BE2C (cell line): ENCODE data around the gene PRKAR1B.

Source experiments
- DNase-seq: peaks from one replicate; pipeline ENCODE4 v3.0.0-alpha.2; 2020
- H3K27me3 ChIP-seq: fragments of 250-450 bp; sonication (Bioruptor Pico); 2 replicates; pipeline ENCODE4 v1.5.1; 2020; ENCODE audit warnings: mild to moderate bottlenecking
- H3K36me3 ChIP-seq: fragments of 250-450 bp; sonication (Bioruptor Pico); 2 replicates; pipeline ENCODE4 v1.5.1; 2020; ENCODE audit warnings: mild to moderate bottlenecking
- H3K4me1 ChIP-seq: fragments of 250-450 bp; sonication (Bioruptor Pico); 2 replicates; pipeline ENCODE4 v1.5.1; 2020
- H3K4me3 ChIP-seq: 2 replicates; pipeline ENCODE4 v1.5.1; 2011; ENCODE audit warnings: low read depth, low read length
- H3K9me3 ChIP-seq: fragments of 250-450 bp; sonication (Bioruptor Pico); 2 replicates; pipeline ENCODE4 v1.5.1; 2020
- CTCF ChIP-seq: IDR thresholded peaks from 2 replicates; pipeline ENCODE4 v1.5.1; 2012; ENCODE audit warnings: mild to moderate bottlenecking, low read depth, low read length

Gene PRKAR1B

GRCh38 chr7:503575-504111 is 223.4 kb downstream of the PRKAR1B start:
- no peak overlapping the region for H3K4me3 ChIP-seq
- no peak for TF ChIP-seq CTCF
- no peaks in the 10 kb centered on the region for H3K27me3 ChIP-seq
- no peak for DNase-seq
- H3K9me3 ChIP-seq = no peaks in the 10 kb centered on the region
- no peaks in the 10 kb centered on the region for H3K36me3 ChIP-seq
- no peaks in the 10 kb centered on the region for H3K4me1 ChIP-seq

DNA sequence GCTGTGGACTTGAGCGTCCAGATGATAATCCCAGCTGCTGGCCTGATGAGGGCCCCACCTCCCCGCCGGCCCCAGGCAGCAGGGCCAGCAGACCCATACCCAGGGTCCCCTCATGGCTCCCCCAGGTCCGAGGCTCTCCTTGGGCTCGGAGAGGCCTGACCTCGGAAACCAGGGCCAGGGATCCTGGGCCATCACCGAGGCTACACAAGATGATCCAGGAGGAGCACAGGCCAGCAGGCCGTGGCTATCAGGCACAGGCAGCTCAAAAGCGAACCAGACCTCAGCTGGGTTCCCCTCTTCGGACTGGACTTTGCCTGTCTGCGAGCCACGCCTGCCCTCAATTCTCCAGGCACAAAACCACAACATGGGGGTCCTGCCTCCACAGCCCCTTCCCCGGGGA is 224.8 kb downstream of the PRKAR1B start:
- Histone ChIP-seq H3K36me3 (no peaks in the 10 kb centered on the region), H3K4me1 (no peaks in the 10 kb centered on the region)
- TF ChIP-seq CTCF = no peak

DNA sequence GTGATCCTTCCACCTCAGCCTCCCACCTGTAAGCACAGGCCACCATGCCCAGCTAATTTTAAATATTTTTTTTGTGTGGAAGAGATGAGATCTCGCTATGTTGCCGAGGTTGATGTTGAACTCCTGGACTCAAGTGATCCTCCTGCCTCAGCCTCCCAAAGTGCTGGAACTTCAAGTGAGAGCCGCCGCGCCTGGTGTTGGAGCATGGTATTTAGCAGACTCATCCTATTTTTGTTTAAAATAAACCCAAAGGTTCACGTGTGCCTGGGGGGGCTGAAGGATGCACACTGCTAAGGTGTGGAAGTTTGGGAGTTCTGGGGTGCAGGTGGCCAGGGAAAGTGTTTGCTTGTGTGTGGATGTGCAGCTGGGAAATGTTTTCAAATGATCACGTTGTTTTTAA is 225.6 kb downstream of the PRKAR1B start:
- no peaks in the 10 kb centered on the region for H3K9me3 ChIP-seq
- H3K4me3 ChIP-seq = no peak overlapping the region
- DNase-seq = no peak
- no peaks in the 10 kb centered on the region for H3K27me3 ChIP-seq
- no peaks in the 10 kb centered on the region for H3K36me3 ChIP-seq
- no peak for TF ChIP-seq CTCF
- no peaks in the 10 kb centered on the region for H3K4me1 ChIP-seq

More for the DNA sequence above, 224.8 kb downstream of the PRKAR1B start:
- H3K27me3 ChIP-seq = no peaks in the 10 kb centered on the region
- no peak overlapping the region for H3K4me3 ChIP-seq
- DNase-seq = no peak
- no peaks in the 10 kb centered on the region for H3K9me3 ChIP-seq

DNA sequence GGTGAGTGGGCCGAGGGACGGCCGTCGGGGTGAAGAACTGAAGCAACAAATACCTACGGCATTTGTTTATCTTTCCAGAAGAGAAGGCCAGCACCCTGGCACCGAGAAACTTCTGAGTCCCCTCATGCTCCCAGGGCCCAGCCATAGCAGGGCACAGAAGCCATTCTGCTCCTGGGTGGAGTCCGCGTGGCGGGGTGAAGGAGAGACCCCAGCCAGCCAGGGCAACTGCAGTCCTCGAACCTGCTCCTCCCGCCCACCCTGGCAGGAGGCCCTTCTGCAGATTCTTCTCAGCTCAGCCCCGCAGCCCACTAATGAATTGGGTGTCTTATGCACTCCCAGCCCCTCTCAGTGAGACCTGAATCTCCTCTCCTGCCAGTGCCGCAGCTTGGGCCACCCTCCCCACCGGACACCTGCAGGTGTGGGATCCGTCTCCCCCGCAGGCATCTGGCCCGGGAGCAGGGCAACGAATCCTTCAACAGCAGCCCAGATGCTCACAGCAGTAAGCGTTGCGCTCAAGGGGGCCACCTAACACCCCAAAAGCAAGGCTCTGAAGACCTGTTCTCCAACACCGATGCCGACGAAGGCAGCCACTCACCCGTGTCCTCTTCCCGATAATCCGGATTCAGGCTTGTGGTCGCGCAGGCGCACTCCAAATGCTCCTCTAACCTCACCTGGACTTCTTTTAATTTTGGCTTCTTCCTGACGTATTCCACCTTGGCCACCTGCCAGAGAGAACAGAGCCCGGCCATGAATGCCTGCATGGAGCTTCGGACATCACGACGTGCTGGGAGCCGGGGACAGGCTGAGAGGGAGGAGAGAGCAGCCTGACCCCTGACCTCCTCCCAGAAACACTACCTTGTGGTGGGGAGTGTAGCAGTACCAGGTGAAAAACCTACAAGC is 226.3 kb downstream of the PRKAR1B start:
- no peaks in the 10 kb centered on the region for H3K27me3 ChIP-seq
- DNase-seq = no peak
- no peaks in the 10 kb centered on the region for H3K36me3 ChIP-seq
- TF ChIP-seq CTCF = no peak
- no peak overlapping the region for H3K4me3 ChIP-seq
- no peaks in the 10 kb centered on the region for H3K4me1 ChIP-seq
- H3K9me3 ChIP-seq = peaks cover 3% of the 10 kb centered on the region; the same call in 1 of the 2 replicates

GRCh38 chr7:499853-500485 is 227.1 kb downstream of the PRKAR1B start:
- no peaks in the 10 kb centered on the region for H3K36me3 ChIP-seq
- no peaks in the 10 kb centered on the region for H3K4me1 ChIP-seq
- no peaks in the 10 kb centered on the region for H3K27me3 ChIP-seq
- peaks cover 4% of the 10 kb centered on the region; the same call in 1 of the 2 replicates for H3K9me3 ChIP-seq
- no peak for DNase-seq
- H3K4me3 ChIP-seq = no peak overlapping the region
- TF ChIP-seq CTCF = no peak
